Adrenal gland (tissue), 12 donors: ENCODE measurements around the gene THRB. TPM values are rescaled to one million over a fixed set of nuclear protein-coding genes. Genes with fewer than 3 reads are reported as not detected.

Experiments used
- DNase-seq, 7 donors: peaks; one replicate each; pipeline ENCODE4 v3.0.0-alpha.2; 2019 to 2020
- H3K27ac ChIP-seq, 5 donors: fragments of 200-600 bp; sonication (generic) in 4 of 5; 1 replicate in 3 of 5; 2 replicates in 2 of 5; pipeline versions ENCODE4 v1.5.1 to v1.8.0; 2016 to 2020; ENCODE audit warnings: mild to moderate bottlenecking in 1 of 5
- H3K27me3 ChIP-seq: fragments of 200-600 bp; 2 replicates; pipeline ENCODE4 v1.8.0; 2021
- H3K36me3 ChIP-seq, 2 donors: fragments of 200-600 bp; replicated peaks in 1 of 2; 1 replicate in 1 of 2; 2 replicates in 1 of 2; pipeline versions ENCODE4 v1.5.1 to v1.8.0; 2018 to 2022
- H3K4me1 ChIP-seq, 2 donors: fragments of 200-600 bp; replicated peaks in 1 of 2; 1 replicate in 1 of 2; 2 replicates in 1 of 2; pipeline versions ENCODE4 v1.5.1 to v1.8.0; 2018 to 2021
- H3K4me3 ChIP-seq, 4 donors: fragments of 200-600 bp; sonication (generic) in 3 of 4; one replicate each; pipeline ENCODE4 v1.5.1; 2016 to 2018
- H3K9me3 ChIP-seq, 3 donors: fragments of 200-600 bp; sonication (generic) in 1 of 3; replicated peaks in 1 of 3; 1 replicate in 2 of 3; 2 replicates in 1 of 3; pipeline versions ENCODE4 v1.5.1 to v1.8.0; 2016 to 2021
- CTCF ChIP-seq, 6 experiments: fragments of 450-650 bp in 4 of 6; fragments of 200-600 bp in 2 of 6; sonication (generic) in 1 of 6; IDR thresholded peaks; 1 replicate in 5 of 6; 2 replicates in 1 of 6; pipeline versions ENCODE4 v1.5.1 to v1.8.0; 2016 to 2021; ENCODE audit warnings: antibody characterized with exemption in 6 of 6, mild to moderate bottlenecking in 2 of 6, moderate library complexity in 1 of 6
- POLR2A ChIP-seq, 2 donors: fragments of 450-650 bp; IDR thresholded peaks; one replicate each; pipeline ENCODE4 v1.6.1; 2017; ENCODE audit warnings: antibody characterized with exemption in 2 of 2, mild to moderate bottlenecking in 2 of 2, moderate library complexity in 1 of 2
- WGBS, 4 donors: extraction: QIAGEN DNeasy Blood & Tissue Kit in 2 of 4; methylation state at CpG; one replicate each; pipeline versions ENCODE4 v1.1.5 to v1.1.7; 2013 to 2017; 5-methylcytosine and 5-hydroxymethylcytosine counted together
- intact Hi-C, 2 donors: fragments of 100-400 bp; cut with DNase I; formaldehyde crosslinking; loops; one replicate each; pipeline versions ENCODE4 v1.14.1 to v1.15.0; 2022 to 2023
- polyA plus RNA-seq, 3 donors: library from polyadenylated mRNA; stranded (reverse); fragments of 200-250 nt in 2 of 3; fragments of 350-450 nt in 1 of 3; fragmentation: Illumina TruSeq in 1 of 3; extraction: RNeasy Lipid Tissue Mini Kit (QIAGEN cat#74804) in 1 of 3; gene quantifications; one replicate each; pipeline ENCODE4 v1.2.3, GENCODE V29; 2013 to 2014
- total RNA-seq, 9 donors: library from RNA; depleted of rRNA in 4 of 9; stranded (reverse); fragments of >200 nt in 4 of 9; fragments of 120-200 nt in 1 of 9; fragmentation: NEBNext Ultra II Directional in 1 of 9; extraction: Animal tissue kit (Norgen Biotek cat#: 25700) in 1 of 9; gene quantifications; one replicate each; pipeline versions ENCODE4 v1.1.0 to v1.2.4, GENCODE V29; 2013 to 2023
- donor health status: healthy with polysubstance abuse.
- donor health status: Bipolar disorder and iron deficiency.
- donor health status: DM: yes; HTN: yes; CAD: no.
- donor health status: DM: no; HTN: no; CAD: no.
- donor health status: DM: no; HTN: no; CAD: no.
- donor health status: DM: yes; HTN: yes; CAD: no.

Gene THRB
- total and polyA plus RNA-seq, 12 donors = 3.0 to 30.7 (median 13.5) TPM

GRCh38 chr3:24476871-24477656, 17.6 kb downstream of the THRB start:
- WGBS, 4 donors = 66 to 78% (median 71%) methylated on average over 3 of the region's 3 CpGs
- TF ChIP-seq CTCF (IDR thresholded peaks at IDR 0.05) = no peak
- H3K4me1 ChIP-seq = peaks cover 3 to 4% of the 10 kb centered on the region in 2 donors
- no peak overlapping the region for H3K27ac ChIP-seq
- H3K9me3 ChIP-seq = no peaks in the 10 kb centered on the region
- no peaks in the 10 kb centered on the region for H3K27me3 ChIP-seq
- intact Hi-C loops = no loop called here
- H3K36me3 ChIP-seq = no peaks in the 10 kb centered on the region
- no peak for DNase-seq
- H3K4me3 ChIP-seq = no peak overlapping the region

GRCh38 chr3:24475925-24476324, 18.7 kb downstream of the THRB start:
- no peak overlapping the region for H3K27ac ChIP-seq
- TF ChIP-seq POLR2A (IDR thresholded peaks at IDR 0.05) = no peak
- no peak for TF ChIP-seq CTCF (IDR thresholded peaks at IDR 0.05)

GRCh38 chr3:24474862-24475261, 19.8 kb downstream of the THRB start:
- 92 to 95% (median 94%) methylated on average over 4 of the region's 4 CpGs for WGBS, 4 donors
- no peak overlapping the region for H3K4me3 ChIP-seq
- H3K27me3 ChIP-seq = no peaks in the 10 kb centered on the region
- H3K36me3 ChIP-seq = no peaks in the 10 kb centered on the region
- DNase-seq = no peak
- TF ChIP-seq CTCF (IDR thresholded peaks at IDR 0.05) = no peak
- no peak for TF ChIP-seq POLR2A (IDR thresholded peaks at IDR 0.05)
- intact Hi-C loops = no loop called here
- no peak overlapping the region for H3K27ac ChIP-seq
- H3K9me3 ChIP-seq = no peaks in the 10 kb centered on the region
- H3K4me1 ChIP-seq = peaks cover 3 to 4% of the 10 kb centered on the region in 2 donors

More at GRCh38 chr3:24475925-24476324, 18.7 kb downstream of the THRB start:
- no peaks in the 10 kb centered on the region for H3K27me3 ChIP-seq
- intact Hi-C loops = no loop called here
- no peaks in the 10 kb centered on the region for H3K36me3 ChIP-seq
- no peak overlapping the region for H3K4me3 ChIP-seq
- WGBS, 4 donors = 33 to 61% (median 37%) methylated on average over 1 of the region's 1 CpG
- peaks cover 3 to 4% of the 10 kb centered on the region in 2 donors for H3K4me1 ChIP-seq
- H3K9me3 ChIP-seq = no peaks in the 10 kb centered on the region
- DNase-seq = no peak

GRCh38 chr3:24472358-24472757, 22.3 kb downstream of the THRB start:
- WGBS, 4 donors = 94 to 100% (median 99%) methylated on average over 1 of the region's 1 CpG
- intact Hi-C loops = no loop called here
- DNase-seq = no peak

More at GRCh38 chr3:24472358-24472757, 22.3 kb downstream of the THRB start:
- Histone ChIP-seq H3K9me3 (no peaks in the 10 kb centered on the region), H3K36me3 (no peaks in the 10 kb centered on the region), H3K4me1 (peaks cover 3 to 4% of the 10 kb centered on the region in 2 donors), H3K4me3 (no peak overlapping the region), H3K27me3 (no peaks in the 10 kb centered on the region), H3K27ac (no peak overlapping the region)
- TF ChIP-seq CTCF (IDR thresholded peaks at IDR 0.05) (no peak), POLR2A (IDR thresholded peaks at IDR 0.05) (no peak)
